Measurements from ENCODE around the gene C16orf89.
"Not testable (repeated sequence)": the region's sequence is repeated elsewhere in the genome, so short reads cannot be mapped to it uniquely, and the experiment has no call there.

C16orf89 gene

GRCh38 chr16:5065813-5066212 is at the start of gene C16orf89:
Gene C16orf89 (minus strand): TSS chr16:5065956. CDS start chr16:5065908, 48 bp downstream.
- no peak for DNase-seq (ENCODE audit: low spot score)

DNA sequence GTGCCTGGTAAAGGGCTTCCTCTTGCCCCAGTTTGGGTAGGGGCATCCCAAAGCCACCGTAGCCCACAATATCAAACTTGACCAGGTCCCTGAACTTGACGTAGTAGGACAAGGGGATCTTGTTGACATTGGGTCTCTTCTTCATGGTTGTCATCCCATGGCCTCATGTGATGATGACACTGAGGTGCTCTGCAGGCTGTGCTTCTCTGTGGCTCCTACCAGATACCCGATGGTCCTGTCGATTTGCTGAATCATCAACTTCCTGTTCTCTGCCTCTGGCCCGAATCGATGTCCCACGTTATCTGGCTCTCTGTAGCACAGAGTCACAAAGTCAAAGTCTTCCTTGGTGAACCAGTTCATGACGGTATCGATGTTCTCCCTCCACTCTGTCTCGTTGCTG is 45.2 kb upstream of the C16orf89 start:
- DNase-seq (ENCODE audit: low spot score), result not testable (repeated sequence)

DNA sequence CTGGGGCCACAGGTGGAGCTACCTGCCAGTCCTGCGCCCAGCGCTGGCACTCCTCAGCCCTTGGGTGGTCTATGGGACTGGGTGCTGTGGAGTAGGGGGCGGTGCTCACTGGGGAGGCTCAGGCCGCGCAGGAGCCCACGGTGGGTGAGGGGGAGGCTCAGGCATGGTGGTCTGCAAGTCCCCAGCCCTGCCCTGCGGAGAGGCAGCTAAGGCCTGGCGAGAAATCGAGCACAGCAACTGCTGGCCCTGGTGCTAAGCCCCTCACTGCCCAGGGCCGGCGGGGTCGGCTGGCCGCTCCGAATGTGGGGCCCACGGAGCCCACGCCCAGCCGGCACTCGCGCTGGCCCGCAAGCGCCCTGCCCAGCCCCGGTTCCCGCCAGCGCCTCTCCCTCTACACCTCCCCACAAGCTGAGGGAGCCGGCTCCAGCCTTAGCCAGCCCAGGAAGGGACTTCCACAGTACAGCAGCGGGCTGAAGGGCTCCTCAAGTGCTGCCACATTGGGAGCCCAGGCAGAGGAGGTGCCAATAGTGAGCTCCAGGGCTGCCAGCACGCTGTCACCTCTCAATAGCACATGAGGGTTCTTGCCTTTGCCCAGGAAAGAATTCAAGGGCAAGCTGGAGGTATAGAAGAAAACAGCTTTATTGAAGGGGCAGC is 42.9 kb upstream of the C16orf89 start:
- DNase-seq (ENCODE audit: low spot score), result no peak

GRCh38 chr16:5105039-5105438 is 39.3 kb upstream of the C16orf89 start:
- not testable (repeated sequence) for DNase-seq (ENCODE audit: low spot score)

DNA sequence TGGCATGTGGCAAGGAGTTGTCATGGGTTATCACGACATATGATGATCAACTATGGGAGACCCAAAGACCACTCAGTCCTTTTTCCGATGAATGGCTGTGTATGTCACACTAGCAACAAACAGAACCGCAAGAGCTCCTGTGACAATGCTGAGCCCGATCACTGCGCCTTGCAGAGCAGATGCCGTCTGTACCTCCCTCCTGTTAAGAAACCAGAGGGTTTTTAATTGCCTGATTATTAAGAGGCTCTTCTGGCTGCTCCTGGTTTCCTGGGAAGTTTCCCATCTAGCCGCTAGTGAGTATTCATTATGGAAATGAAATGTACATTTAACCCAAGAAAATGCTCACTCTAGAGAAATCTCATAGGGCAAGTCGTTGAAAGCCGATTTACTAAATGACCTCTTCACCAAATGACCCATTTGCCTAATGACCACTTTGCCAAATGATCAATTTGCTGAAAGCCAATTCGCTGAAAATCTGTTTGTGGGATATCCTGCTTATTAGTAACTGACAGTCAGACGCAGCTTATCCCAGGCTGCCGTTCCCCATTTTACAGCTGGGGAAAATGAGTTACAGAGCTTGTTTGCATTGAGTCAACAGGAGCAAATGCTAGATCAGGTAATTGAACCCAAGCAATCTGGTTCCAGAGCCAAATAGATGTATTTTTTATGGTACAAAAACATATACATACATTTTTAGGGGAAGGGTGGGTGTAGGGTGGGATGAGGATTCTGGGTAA is 37.7 kb upstream of the C16orf89 start:
- DNase-seq (ENCODE audit: low spot score), result not testable (repeated sequence)

DNA sequence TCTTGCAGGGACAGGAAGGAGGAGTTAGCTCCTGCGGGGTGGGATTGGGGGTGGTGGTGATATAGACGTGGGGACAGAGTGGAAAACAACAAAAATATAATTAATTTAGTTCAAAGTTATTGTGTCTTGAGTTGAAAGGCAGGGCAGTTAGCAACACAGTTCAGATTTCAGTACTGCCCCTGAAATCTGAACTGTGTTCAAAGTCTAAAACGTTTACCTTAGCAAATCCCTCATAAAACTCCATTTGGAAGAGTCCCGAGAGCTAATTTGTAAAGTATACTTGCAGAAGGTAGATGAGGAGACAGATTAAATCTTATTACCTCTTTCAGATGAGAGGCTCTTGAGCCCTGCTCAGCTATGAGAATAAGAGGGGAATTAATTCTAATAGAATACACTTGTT is 33.4 kb upstream of the C16orf89 start:
- DNase-seq (ENCODE audit: low spot score), result not testable (repeated sequence)

DNA sequence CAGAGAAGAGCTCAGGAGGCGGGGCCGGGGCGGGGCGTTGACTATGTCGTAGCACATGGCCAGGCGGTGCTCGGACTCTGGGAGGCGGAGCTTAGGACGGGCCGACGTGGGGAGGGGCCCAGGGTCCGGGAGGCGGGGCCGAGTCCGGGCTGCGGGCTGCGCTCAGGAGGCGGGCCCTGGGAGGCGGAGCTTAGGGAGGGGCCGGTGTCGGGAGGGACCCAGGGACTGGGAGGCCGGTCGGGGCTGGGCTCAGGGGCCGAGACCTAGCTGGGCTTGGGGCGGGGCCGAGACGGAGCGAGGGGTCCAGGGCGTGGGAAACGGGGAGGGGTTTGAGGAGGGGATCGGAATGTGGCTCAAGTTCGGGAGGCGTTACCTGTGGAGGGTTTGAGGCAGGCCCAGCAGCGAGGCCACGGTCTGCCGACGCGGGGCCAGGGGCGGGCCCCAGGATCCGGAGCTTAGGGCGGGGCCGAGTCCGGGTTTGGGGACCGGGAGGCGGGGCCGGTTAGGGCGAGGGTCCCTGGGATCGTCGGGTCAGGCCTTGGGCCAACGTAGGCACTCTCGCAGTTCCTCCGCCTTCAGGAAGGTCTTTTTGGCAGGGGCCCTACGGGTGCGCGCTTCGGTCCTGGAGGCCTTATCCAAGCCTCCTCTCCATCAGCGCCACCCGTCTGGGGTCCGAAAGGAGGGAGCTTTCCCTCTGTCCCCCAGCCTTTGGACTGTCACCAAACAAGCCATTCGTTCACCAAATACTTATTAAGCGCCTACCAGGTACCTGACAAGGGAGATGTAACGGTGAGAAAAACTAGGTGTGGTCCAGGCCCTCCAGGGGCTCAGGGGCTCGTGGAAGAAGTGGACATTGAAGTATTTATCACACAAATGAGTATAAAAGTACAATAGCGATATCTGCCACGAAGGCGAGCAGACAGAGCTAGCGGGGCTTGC is 32.7 kb upstream of the C16orf89 start:
- DNase-seq (ENCODE audit: low spot score), result peak; percentile 76

DNA sequence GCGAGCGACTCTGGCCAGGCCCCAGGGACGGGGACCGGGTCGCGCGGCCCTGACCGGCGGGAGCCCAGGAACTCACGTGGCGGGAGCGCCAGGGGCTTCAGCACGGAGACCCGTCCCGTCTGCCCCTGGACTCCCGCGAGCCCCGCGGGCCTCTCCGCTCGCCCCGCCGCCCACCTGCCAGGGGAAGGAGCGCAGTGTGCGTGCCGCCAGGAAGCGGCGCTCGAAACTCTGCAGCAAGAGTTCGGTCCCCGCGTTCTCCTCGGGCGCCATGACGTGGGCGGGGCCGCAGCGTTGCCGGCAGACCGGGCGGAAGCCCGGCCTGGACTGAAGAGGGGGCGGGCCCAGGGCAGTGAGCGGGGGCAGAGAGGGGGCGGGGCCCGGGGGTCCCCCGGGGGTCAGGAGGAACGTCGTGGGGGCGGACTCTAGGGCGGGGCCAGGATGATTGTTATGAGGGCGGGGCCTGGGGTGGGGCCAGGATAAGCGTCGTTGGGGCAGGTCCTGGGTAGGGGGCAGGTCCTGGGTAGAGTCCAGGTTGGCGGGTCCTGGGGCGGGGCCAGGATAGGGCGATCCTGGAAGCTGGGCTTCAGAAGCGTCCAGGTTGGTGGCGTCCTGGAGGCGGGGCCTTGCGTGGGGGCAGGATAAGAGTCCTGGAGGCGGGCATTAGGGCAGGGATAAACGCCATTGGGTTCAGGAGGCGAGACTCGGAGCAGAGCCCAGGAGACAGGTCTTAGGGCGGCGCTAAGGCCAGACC is 31.9 kb upstream of the C16orf89 start, which contains the start of gene EEF2KMT:
Gene EEF2KMT (minus strand): TSS at position 326 of the 751 bp plus-strand sequence. CDS start 56 bp downstream, at position 270.
- peak; percentile 97 for DNase-seq (ENCODE audit: low spot score)

DNA sequence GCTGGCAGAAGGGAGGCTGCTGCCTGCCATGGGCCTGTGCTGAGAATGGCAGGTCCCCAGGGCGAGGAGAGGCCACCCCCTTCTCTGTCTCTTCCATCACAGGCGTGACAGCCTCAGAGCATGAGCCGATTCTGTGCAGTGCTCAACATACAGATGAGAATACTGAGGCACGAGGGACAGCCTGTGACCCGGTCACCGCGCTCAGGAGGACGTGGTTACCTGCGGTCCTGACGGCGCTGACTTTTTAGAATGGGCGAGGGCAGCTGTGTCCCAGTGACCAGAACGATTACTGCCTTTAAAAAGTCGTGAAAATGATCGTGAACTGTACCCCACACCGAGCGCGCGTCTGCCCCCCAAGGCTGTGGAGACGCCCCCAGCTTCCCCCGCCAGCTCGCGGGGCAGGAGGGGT is 31.3 kb upstream of the C16orf89 start:
- DNase-seq (ENCODE audit: low spot score), result peak; percentile 5

DNA sequence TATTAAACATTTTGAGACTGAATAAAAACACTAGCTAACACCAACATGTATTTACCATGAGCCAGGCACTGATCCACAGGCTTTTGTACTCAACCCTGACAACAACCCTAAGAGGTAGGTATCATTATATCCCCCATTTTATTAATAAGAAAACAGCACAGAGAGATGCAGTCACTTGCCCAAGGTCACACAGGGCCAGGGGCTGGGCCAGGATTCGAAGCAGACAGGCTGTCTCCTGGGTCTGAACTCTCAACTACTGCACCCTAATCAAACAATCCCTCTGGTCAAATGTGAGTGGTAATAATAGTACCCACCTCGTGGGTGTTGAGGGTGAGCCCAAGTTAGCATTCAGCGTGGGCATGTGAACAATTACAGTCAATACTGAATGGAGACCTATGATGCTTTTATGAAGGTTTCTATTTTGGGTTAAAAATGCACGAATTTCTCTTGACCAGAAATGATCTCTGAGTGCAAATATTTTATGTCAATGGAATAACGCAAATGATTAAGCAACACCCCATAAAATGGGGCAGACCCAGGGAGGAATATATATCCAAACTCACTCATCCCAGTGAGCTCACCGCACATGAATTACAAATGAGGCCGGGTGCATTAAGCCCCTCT is 30.8 kb upstream of the C16orf89 start:
- DNase-seq (ENCODE audit: low spot score), result not testable (repeated sequence)

GRCh38 chr16:5095145-5095830 is 29.5 kb upstream of the C16orf89 start:
- DNase-seq (ENCODE audit: low spot score), result not testable (repeated sequence)

- not testable (repeated sequence) for DNase-seq (ENCODE audit: low spot score)
Measured at GRCh38 chr16:5093746-5094145, 28.0 kb upstream of the C16orf89 start.

GRCh38 chr16:5093081-5093480 is 27.3 kb upstream of the C16orf89 start:
- DNase-seq (ENCODE audit: low spot score), result not testable (repeated sequence)

GRCh38 chr16:5090592-5090991 is 24.8 kb upstream of the C16orf89 start:
- DNase-seq (ENCODE audit: low spot score), result not testable (repeated sequence)

DNA sequence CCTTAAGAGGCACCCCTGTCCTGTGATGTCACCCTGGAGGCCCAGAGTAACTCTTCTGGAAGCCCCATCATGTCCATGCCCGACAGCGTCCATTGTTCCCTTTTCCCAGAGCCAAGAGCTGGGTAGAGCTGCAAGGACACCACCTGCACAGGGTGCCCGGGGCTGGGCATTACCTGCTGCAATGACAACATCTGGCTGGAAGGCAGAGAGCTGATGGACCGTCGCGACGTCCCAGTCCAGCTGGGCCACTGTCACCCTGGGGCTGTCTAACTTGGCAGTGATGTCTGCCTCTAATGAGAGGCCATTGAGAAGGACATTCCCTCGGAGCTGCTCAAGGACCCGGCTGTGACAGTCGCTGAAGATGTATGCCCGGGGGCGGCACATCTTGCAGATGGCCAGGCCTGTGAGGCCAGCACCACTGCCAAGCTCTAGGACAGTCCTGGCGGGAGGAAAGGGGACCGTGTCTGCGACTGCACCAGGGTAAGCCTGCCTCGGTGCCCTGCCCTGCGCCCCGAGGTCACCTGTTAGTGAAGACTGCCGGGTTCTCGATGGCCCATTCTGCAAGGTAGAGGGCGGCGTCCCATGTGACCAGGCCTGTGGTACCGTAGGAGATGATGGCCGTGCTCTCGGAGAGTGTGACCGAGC is 24.3 kb upstream of the C16orf89 start:
- not testable (repeated sequence) for DNase-seq (ENCODE audit: low spot score)

- not testable (repeated sequence) for DNase-seq (ENCODE audit: low spot score)
Measured at GRCh38 chr16:5088936-5089335, 23.2 kb upstream of the C16orf89 start.

GRCh38 chr16:5088086-5088790 is 22.5 kb upstream of the C16orf89 start:
- DNase-seq (ENCODE audit: low spot score), result not testable (repeated sequence)

DNA sequence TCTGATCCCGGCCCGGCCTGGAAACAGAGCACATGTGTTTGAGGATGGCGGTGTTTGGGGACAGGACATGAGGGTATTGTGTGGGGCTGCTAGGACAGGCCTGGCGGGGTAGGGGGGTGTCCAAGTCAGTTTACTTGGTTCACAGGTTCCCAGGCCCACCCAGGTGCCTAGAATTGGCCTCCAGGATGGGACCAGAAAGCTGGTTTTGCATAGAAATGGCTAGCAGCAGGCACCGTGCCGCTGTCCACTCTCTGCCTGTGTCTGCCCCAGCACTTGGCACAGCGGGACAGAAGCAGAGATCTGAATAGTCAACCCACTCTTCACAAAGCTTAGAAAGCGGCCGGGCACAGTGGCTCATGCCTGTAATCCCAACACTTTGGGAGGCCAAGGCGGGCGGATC is 20.0 kb upstream of the C16orf89 start:
- not testable (repeated sequence) for DNase-seq (ENCODE audit: low spot score)

GRCh38 chr16:5084802-5085201 is 19.0 kb upstream of the C16orf89 start:
- peak; percentile 64 for DNase-seq (ENCODE audit: low spot score)
